HFF-Myc (cell line): ENCODE measurements around the gene LEF1.

Experiments
- DNase-seq: peaks from one replicate; pipeline ENCODE4 v3.0.0-alpha.2; 2011; ENCODE audit warnings: low read depth; ENCODE audit errors: extremely low read depth
- H3K4me3 ChIP-seq: replicated peaks from 2 replicates; pipeline ENCODE4 v1.5.1; 2011; ENCODE audit warnings: low read depth, mild to moderate bottlenecking, control low read depth, low read length
- CTCF ChIP-seq: IDR thresholded peaks from 2 replicates; pipeline ENCODE4 v1.5.1; 2012; ENCODE audit warnings: mild to moderate bottlenecking, low read depth, low read length, control low read depth; ENCODE audit errors: missing control alignments

The LEF1 gene

GRCh38 chr4:108080747-108081146, 88.0 kb downstream of the LEF1 start:
- DNase-seq: no peak
- H3K4me3 ChIP-seq: no peak overlapping the region
- TF ChIP-seq CTCF: no peak

- no peak overlapping the region for H3K4me3 ChIP-seq
- TF ChIP-seq CTCF: no peak
- DNase-seq: no peak
Measured at GRCh38 chr4:108078024-108078733, 90.6 kb downstream of the LEF1 start.

- no peak for DNase-seq
- no peak for TF ChIP-seq CTCF
- H3K4me3 ChIP-seq: no peak overlapping the region
Measured at GRCh38 chr4:108072300-108072699, 96.4 kb downstream of the LEF1 start.

GRCh38 chr4:108070775-108071174, 98.0 kb downstream of the LEF1 start:
- TF ChIP-seq CTCF: no peak
- no peak for DNase-seq
- H3K4me3 ChIP-seq: no peak overlapping the region

- H3K4me3 ChIP-seq: no peak overlapping the region
- DNase-seq: peak; percentile 38
- TF ChIP-seq CTCF: no peak
Measured at GRCh38 chr4:108068442-108068841, 100.3 kb downstream of the LEF1 start.

- DNase-seq: no peak
- H3K4me3 ChIP-seq: no peak overlapping the region
- no peak for TF ChIP-seq CTCF
Measured at GRCh38 chr4:108060686-108061321, 107.9 kb downstream of the LEF1 start.
